AG08396 (cell line): ENCODE results near the gene LGALS12.
"Not testable (repeated sequence)": the region's sequence is repeated elsewhere in the genome, so short reads cannot be mapped to it uniquely, and the experiment has no call there.

Experiments used
- DNase-seq: peaks from one replicate; pipeline ENCODE4 v3.0.0; 2012; ENCODE audit warnings: low spot score, mixed read lengths

Gene LGALS12

DNA sequence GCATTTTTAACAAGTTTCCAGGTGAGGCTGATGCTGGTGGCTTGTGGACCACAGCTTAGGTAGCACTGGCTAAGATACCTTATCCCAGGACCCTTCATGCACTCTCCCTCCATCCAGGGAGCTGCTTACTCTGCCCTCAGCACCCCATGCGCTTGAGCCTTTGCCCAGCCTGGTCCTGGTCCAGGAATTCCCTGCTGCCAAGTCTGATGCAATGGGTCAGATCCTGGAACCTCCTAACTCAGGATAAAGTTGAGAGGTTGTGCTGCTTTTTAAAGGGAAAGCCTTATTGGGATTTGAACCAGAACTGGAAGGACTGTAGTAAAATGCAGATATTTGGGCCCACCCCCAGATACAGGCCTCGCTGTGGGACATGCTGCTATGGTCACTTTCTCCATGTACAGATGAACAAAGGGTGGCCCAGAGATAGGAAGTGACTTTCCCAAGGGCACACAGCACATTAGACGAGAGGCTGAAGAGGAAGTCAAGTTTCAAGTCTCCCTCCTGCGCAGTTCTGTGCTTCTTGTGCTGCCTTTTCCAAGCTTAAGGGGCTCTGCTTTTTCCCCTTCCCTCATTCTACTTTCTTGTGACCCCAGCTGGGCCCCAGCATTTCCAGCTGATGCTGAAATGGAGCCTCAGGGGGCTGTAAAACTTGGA lies 824 bp upstream of the LGALS12 start:
- DNase-seq = no peak

DNA sequence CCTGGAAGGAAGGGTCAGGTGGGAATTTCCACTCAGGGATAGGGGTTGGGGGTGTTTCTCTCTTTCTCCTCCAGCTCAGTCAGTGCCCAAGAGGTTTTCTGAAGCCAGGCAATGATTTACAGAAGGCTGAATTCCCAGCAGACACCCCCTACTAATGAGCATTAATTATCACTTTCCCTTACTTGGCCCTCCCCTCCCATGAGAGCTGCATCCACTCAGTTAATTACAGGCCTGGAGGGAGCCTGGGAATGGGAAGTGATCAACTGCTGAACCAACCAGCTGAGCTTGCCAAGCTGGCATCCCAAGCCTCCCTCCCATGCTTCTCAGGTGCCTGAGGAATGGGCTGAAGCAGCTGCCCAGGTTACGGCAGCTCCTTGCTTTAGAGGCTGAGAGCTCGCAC lies 992 bp downstream of the LGALS12 start:
- no peak for DNase-seq

DNA sequence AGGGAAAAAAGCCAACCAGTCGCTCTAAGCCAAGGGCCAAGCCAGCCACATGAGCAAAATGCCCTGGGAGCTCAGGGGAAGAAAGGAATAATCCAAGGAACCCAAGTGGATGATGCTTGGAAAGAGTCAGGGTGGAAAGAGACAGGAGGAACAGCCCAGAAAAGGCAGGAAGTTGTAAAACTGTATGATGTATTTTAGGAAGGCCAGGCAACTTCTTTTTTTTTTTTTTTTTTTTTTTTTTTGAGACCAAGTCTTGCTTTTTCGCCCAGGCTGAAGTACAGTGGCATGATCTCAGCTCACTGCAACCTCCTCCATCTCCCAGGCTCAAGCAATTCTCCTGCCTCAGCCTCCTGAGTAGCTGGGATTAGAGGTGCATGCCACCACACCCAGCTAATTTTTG lies 1.6 kb downstream of the LGALS12 start:
- no peak for DNase-seq

DNA sequence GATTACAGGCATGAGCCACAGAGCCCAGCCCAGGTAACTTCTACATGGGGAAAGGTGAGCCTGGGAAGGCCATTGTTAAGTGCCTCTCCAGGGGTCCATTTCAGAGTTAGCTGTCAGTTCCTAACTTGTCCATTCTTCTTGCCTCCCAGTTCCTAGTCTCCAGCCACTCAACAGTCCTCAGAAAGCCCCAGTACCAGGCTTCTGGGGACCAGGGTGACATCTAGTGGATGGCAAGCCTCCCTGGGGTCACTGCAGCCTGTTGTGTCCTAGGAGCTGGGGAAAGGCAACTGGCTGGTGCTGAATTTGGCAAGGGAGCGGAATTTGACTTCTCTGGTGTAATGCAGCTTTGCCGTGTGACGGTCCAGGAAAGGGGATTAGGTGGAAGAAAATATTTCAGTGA lies 2.1 kb downstream of the LGALS12 start:
- no peak for DNase-seq

DNA sequence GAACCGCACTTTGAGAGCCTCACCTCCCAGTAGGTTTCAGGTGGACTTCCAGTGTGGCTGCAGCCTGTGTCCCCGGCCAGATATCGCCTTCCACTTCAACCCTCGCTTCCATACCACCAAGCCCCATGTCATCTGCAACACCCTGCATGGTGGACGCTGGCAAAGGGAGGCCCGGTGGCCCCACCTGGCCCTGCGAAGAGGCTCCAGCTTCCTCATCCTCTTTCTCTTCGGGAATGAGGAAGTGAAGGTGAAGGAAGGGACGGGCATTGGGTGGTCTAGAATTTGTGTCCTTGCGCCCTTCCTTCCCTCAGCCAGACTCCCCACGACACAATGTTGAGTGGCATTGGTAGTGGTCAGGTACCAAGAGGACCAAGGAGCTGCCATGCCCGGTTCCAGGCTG lies 2.9 kb downstream of the LGALS12 start:
- DNase-seq = no peak

DNA sequence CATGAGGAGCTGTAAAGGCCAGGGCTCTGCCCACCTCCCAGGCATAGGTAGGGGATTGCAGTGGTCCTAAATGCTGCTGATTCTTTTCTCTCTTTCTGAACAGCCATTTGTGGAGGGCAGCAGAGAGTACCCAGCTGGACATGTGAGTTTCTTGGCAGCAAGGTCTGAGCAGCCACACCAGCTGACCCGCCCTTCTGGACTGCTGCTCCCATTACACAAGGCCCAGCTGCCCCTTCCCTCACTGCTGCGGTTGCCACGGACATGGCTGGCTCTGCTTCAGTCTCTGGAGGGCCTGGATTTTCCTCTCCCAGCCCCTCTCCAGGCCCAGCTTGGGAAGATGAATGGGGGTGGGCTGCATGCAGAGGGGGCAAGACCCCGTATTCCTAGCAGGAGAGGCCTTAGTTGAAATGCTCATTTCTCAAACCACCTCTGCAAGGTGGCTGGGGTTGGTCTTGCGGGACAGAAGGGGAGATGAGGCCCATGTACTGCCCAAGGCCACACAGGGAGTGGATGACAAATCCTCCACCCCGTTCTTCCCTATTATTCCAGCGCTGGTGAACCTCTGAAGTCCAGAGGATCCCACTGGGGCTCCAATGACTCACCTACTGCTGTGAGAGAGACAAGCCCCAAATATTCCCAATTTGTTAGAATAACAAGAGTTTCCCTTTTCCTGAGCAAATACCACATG lies 4.6 kb downstream of the LGALS12 start:
- peak; percentile 72 for DNase-seq

DNA sequence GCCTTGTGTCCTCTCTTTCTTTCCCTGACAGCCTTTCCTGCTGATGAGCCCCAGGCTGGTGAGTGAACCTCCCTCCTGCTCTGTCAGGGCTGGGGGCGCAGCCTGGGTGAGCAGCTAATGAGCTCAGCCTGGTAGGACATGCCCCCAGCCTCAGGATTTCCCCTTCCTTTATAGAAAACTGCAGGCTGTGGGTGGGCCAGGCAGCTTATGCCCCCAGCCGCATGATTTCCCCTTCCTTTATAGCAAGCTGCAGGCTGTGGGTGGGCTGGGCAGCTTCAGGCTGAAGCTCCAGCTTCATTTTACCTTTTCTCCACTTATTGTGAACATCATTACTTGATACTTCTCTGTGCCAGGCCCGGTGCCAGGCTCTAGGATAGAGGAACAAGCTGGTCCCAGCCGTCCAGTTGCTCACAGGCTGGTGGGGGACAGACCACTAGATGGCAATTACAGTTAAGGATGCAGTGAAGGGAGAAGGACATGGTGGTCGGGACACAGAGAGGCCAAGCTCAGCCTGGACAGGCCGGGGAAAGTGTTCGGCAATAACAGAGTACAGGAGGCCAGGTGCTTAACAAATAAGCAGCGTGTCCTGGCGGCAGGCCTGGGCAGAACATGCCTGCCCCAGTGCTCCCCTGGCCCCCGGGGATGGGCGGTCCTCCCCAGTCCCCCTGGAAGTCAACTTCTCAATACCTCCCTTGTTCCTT lies 5.3 kb downstream of the LGALS12 start:
- no peak for DNase-seq

DNA sequence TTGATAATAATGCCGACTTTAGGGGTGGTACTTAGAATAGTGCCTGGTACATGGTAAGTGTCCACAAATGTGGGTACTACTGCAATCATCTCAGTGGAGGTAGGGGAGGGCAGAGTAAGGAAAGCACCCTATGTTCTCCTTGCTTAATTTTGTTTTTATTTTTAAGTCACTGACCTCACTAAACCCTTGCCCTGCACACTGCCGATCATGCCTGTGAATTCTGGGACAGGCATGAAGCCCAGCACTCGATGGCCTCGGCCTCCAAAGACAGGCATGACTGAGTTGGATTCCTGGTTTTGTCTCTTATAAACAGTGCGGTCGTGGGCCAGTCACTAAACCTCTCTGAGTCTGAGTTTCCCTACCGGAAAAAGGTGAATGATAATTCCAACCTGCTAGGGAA lies 6.9 kb downstream of the LGALS12 start:
- DNase-seq = no peak

DNA sequence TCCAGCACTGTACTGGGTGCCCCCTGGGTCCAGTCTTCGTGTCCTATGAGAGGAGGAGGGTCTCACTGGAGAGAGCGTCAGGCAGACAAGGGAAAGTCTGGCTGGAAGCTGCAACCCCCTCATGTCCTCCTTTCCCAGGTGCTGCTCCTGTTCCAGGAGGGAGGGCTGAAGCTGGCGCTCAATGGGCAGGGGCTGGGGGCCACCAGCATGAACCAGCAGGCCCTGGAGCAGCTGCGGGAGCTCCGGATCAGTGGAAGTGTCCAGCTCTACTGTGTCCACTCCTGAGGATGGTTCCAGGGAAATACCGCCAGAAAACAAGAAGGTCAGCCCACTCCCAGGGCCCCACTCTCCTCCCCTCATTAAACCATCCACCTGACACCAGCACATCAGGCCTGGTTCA lies 10.2 kb downstream of the LGALS12 start:
- no peak for DNase-seq

DNA sequence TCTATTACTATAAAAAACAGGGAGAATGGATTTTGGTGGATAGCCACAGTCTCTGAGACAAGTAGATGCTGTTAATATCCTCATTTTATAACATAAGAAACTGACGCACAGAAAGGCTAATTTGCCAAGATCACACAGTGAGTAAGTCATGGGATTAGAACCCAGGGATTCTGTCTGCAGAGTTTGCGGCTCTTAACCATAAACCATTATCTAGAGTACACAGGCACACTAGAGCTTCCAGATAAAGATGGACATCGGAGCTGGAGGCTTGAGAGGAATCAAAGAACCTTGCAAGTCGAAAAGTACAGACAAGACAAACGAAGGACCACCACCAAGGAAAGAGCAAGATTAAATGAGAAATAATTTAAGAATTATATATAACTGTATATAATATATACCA lies 11.3 kb downstream of the LGALS12 start:
- DNase-seq = no peak

DNA sequence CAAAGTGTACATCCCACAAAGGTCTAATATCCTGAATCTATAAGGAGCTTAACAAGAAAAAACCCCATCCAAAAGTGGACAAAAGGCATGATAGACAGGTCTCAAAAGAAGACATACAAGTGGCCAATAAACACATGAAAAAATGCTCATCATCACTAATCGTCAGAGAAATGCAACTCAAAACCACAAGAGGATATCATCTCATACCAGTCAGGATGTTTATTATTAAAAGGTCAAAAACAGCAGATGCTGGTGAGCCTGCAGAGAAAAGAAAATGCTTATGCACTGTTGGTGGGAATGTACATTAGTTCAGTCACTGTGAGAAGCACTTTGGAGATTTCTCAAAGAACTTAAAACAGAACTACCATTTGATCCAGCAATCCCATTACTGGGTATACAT lies 12.7 kb downstream of the LGALS12 start:
- no peak for DNase-seq

DNA sequence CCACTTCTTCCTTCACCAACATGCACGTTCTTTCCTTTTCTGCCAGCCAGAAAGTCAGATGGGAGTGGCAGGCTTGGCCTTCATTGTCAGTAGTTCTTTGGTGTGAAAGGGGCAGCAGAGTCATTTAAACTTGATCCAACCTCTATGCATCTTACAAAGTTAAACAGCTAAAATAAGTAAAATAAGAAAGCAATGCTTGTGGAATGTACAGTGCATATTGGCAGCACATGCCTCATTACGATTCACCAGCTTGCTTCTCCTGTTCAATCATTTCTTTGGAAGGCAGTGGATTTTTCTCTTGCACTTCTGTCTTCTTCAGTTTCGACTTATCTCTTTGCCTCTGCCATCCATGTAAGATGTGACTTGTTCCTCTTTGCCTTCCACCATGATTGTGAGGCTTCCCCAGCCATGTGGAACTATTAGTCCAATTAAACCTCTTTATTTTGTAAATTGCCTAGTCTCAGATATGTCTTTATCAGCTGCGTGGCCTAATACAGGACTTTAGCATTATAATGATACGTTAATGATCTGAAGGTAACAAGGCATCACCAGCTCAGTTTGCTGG lies 14.8 kb downstream of the LGALS12 start:
- no peak for DNase-seq

DNA sequence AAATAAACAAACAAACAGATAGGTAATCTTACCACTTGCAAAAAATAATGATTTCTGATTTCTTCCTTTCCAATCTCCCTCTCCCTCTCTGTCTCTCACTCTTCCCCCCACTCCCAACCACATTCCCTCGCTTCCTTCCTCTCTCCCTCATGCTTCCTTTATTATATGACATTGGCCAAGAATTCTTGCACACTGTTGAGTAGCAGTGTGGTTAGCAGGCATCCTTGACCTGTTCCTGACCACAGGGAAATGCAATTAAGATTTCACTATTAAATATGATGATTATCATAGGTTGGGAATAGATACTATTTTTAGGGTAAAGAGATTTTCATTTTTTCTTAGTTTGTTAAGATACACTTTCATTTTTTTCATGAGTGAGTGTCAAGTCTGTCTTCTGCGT lies 16.0 kb downstream of the LGALS12 start:
- no peak for DNase-seq

DNA sequence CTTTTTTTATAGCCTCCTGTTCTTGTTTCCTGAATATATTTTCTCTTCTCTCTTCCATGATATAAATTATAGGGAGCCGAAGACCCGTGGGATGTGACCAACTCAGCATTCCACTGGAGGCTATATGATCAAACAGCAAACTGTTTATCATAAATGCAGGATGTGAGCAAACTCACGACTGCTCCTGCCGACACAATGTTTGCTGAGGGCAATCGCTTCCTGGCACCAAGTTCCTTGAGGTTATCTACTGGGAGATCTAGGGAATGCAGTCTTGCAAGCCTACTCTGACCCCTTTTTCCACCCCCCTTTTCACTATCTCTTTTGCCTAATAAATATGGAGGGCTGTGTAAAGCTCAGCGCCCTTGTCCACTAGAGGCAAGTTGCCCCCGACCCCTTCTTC lies 17.3 kb downstream of the LGALS12 start:
- DNase-seq = no peak

DNA sequence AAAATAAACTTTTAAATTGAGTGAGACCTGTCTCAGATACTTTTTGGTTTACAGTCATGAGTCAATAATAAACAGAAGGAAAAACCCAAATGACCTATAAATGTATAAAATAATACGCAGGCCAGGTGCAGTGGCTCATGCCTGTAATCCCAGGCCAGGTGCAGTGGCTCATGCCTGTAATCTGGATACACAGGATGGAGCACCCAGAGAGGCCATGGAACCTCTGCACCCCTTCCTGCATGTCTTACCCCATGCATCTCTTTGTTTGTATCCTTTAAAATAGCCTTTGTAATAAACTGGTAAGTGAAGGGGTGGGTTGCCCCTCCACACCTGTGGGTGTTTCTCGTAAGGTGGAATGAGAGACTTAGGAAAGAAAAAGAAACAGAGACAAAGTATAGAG lies 21.8 kb downstream of the LGALS12 start:
- no peak for DNase-seq

DNA sequence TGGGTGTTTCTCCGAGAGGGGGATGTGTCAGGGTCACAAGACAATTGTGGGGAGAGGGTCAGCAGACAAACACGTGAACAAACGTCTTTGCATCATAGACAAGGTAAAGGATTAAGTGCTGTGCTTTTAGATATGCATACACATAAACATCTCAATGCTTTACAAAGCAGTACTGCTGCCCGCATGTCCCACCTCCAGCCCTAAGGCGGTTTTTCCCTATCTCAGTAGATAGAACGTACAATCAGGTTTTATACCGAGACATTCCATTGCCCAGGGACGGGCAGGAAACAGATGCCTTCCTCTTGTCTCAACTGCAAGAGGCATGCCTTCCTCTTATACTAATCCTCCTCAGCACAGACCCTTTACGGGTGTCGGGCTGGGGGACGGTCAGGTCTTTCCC lies 22.3 kb downstream of the LGALS12 start:
- DNase-seq = not testable (repeated sequence)

DNA sequence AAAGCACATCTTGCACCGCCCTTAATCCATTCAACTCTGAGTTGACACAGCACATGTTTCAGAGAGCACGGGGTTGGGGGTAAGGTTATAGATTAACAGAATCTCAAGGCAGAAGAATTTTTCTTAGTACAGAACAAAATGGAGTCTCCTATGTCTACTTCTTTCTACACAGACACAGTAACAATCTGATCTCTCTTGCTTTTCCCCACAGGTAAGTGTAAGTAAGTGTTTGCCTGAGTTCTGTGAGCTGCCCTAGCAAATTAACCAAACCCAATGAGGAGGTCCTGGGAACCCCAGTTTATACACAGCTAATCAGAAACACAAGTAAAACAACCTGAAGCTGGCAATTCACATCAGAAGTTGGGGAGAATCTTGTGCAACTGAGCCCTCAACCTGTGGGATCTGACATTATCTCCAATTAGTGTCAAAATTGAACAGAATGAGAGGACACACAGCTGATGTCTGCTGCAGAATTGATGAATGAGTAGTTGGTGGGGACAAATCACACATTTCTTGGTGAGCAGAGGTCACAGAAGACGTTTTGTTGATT lies 22.9 kb downstream of the LGALS12 start:
- DNase-seq = not testable (repeated sequence)

DNA sequence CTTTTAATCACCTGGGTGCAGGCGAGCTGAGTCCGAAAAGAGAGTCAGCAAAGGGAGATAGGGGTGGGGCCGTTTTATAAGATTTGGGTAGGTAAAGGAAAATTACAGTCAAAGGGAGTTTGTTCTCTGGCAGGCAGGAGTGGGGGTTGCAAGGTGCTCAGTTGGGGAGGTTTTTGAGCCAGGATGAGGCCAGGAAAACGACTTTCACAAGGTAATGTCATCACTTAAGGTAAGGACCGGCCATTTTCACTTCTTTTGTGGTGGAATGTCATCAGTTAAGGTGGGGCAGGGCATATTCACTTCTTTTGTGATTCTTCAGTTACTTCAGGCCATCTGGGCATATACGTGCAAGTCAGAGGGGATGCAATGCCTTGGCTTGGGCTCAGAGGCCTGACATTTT lies 23.5 kb downstream of the LGALS12 start:
- not testable (repeated sequence) for DNase-seq

DNA sequence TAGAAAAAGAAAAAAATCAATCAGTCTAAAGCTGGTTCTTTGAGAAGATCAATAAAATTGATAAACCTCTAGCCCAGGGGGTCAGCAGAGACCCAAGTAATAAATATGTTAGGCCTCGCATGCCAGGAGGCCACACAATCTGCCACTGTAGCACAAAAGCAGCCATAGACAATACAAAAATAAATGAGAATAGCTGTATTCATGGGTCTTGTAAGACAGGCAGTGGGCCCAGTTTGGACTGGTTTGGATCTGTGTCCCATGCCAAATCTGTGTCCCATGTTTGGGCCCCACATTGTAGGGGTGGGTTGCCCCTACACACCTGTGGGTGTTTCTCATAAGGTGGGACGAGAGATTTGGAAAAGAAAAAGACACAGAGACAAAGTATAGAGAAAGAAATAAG lies 24.1 kb downstream of the LGALS12 start:
- DNase-seq = no peak

DNA sequence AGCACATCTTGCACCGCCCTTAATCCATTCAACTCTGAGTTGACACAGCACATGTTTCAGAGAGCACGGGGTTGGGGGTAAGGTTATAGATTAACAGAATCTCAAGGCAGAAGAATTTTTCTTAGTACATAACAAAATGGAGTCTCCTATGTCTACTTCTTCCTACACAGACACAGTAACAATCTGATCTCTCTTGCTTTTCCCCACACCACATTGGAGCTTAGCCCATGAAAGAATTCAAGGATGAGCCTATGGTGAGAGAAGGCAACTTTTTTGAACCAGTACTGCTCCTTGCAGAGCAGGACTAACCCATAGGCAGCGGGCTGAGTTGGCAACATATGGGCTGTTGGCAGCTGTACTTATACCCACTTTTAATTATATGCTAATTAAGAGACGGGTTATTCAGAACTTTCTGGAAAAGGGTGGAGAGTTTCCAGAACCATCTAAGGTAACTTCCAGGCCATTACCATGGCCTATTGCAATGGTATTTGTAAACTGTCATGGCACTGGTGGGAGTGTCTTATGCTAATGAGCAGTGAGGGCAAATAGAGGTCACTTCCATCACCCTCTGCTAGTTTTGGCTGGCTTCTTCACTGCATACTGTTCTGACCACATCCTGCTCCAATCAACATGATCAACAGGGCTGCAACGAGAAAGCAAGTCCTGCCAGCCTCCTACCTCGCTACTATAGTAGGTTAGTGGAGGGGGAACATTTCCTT lies 25.3 kb downstream of the LGALS12 start:
- DNase-seq = peak; percentile 67

DNA sequence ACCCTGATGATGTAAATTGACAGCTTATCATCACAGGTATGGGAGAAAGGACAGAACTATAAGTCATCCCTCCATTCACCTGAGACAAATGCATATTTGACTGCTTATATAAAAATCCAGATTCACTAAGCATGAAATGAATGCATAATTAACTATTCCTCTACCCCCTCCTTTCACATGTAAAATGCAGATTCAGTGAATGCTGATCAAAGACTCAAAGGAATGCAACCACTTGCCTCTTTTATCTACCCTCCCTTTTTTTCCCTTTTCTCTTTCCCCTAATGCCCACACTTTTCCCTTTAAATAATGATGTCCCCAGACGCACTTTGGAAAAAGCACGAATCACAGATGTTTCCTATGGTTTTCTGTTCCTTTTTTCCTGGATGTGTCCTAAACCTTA lies 26.2 kb downstream of the LGALS12 start:
- no peak for DNase-seq

DNA sequence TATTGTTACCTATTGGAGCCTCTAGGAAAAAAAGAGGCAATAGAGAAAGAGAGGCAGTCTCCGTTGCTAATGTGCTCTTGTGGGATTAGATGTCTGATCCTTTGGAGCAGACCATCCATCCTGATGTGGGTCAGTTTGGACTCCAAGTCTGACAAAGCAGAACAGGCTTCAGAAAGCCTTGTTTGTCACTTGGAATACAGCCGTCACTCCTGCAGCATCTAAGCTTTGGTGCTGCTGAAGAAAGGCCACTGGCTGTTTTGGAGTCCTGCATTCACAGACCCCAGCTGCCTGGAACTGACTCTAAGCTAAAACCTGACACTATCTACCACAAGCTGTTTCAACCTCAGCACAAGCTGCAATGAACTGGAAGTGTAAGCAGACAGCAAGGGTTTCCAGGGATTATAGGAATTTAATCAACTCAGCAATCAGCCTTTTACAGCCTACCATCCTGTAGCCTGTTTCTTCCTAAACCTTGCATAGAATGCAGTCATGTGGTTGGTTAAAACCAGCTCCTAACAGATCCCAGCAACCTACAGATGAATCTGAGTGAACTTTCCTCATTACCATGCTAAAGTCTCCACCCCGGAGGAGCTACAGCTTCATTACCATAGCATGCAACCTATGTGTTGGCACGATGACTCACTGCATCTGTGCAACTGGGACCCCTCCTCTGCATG lies 27.1 kb downstream of the LGALS12 start:
- no peak for DNase-seq
